ENCODE results near the gene KBTBD13.
A peak's percentile ranks its signal among the peaks of the same experiment; 100 is the strongest.
"Not testable (repeated sequence)": the region's sequence is repeated elsewhere in the genome, so short reads cannot be mapped to it uniquely, and the experiment has no call there.

KBTBD13 gene

DNA sequence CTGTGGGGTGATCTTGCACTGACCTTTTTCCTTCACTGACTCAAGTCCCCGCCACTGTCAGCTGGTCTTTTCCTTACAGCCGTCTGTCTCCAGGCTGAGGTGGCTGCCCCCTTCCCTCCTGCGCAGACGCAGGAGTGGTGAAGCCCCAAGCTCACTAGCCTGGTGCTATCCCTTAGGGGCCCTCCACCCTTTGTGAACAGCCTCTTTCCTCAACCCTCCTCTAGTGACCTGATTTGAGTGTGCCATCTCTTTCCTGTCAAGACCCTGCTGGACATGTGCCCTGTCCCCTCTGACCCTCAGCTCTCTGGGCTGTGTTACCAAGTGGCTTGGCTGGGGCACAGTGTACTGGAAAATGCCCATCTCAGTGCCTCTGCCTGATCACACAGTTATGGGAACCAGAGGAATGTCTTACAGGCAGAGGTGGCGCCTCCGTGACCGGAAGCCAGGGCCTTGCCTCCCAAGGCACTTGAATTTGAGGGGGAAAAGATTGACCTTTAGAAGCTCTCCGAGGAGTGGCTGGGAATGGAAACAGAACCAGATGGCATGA, 8.7 kb downstream of the KBTBD13 start:
- H3K4me3 ChIP-seq (ENCODE audit: low read length): no peak overlapping the region
- H3K4me1 ChIP-seq (ENCODE audit: control insufficient read depth, insufficient read depth, low read length): peaks cover 29% of the 10 kb centered on the region
- H3K9ac ChIP-seq (ENCODE audit: low read length): no peak overlapping the region
- H3K36me3 ChIP-seq (ENCODE audit: control insufficient read depth, insufficient read depth, low read length, severe bottlenecking): no peaks in the 10 kb centered on the region
- no peaks in the 10 kb centered on the region for H3K9me3 ChIP-seq (ENCODE audit: control insufficient read depth, low read length)
- no peak for DNase-seq (ENCODE audit: low read depth)
- H3K27me3 ChIP-seq (replicated peaks; ENCODE audit: control insufficient read depth, insufficient read depth, low read length): peaks cover 38% of the 10 kb centered on the region

GRCh38 chr15:65085990-65086679, 9.6 kb downstream of the KBTBD13 start:
- Histone ChIP-seq H3K9ac (ENCODE audit: low read length) (no peak overlapping the region), H3K36me3 (ENCODE audit: control insufficient read depth, insufficient read depth, low read length, severe bottlenecking) (no peaks in the 10 kb centered on the region), H3K27me3 (replicated peaks; ENCODE audit: control insufficient read depth, insufficient read depth, low read length) (peaks cover 33% of the 10 kb centered on the region), H3K4me1 (ENCODE audit: control insufficient read depth, insufficient read depth, low read length) (peaks cover 29% of the 10 kb centered on the region), H3K4me3 (ENCODE audit: low read length) (no peak overlapping the region), H3K9me3 (ENCODE audit: control insufficient read depth, low read length) (no peaks in the 10 kb centered on the region)
- DNase-seq (ENCODE audit: low read depth): peak; percentile 32

DNA sequence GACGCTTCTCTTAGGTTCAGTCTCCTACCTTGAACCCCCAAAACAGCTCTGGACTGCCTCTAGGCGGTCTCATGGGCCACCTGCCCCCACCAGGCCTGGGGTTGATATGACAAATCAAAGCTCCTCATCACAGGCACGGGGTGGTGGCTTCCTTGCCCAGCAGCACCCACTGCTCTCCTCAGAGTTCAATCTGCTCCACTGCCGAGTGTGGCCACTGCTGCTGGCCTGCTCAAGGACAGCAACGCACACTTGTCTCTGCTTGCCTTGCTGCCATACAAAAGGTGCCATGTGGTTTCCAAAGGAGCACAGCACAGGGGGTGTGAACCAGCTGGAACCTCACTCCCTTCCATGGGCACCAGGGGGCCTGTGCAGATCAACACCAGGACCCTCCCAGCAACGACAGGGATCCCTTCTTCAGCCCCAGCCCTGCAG, 10.2 kb downstream of the KBTBD13 start:
- Histone ChIP-seq H3K36me3 (ENCODE audit: control insufficient read depth, insufficient read depth, low read length, severe bottlenecking) (no peaks in the 10 kb centered on the region), H3K4me1 (ENCODE audit: control insufficient read depth, insufficient read depth, low read length) (peaks cover 33% of the 10 kb centered on the region), H3K27me3 (replicated peaks; ENCODE audit: control insufficient read depth, insufficient read depth, low read length) (peaks cover 33% of the 10 kb centered on the region), H3K9me3 (ENCODE audit: control insufficient read depth, low read length) (no peaks in the 10 kb centered on the region), H3K4me3 (ENCODE audit: low read length) (no peak overlapping the region), H3K9ac (ENCODE audit: low read length) (no peak overlapping the region)
- no peak for DNase-seq (ENCODE audit: low read depth)

DNA sequence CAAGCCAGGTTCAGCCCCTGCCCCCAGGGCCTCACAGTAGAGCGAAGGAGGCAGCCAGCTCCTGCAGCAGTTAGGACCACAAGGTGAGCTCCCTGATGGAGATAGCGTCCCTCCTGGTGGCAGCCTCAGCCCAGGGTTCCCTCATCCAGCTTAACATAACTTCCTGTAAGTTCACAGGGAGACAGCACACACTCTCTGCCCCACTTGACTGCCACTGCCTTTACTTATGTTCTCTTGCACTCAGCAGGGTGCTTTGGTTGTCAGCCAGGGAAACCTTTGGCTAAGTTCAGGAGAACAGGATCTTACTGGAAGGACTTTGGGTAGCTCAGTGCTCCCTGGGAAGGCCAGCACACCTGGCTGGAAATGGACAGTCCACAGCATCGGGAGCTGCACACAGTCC, 10.9 kb downstream of the KBTBD13 start:
- no peaks in the 10 kb centered on the region for H3K36me3 ChIP-seq (ENCODE audit: control insufficient read depth, insufficient read depth, low read length, severe bottlenecking)
- no peaks in the 10 kb centered on the region for H3K9me3 ChIP-seq (ENCODE audit: control insufficient read depth, low read length)
- H3K27me3 ChIP-seq (replicated peaks; ENCODE audit: control insufficient read depth, insufficient read depth, low read length): peaks cover 33% of the 10 kb centered on the region
- peaks cover 40% of the 10 kb centered on the region for H3K4me1 ChIP-seq (ENCODE audit: control insufficient read depth, insufficient read depth, low read length)
- no peak for DNase-seq (ENCODE audit: low read depth)
- H3K4me3 ChIP-seq (ENCODE audit: low read length): no peak overlapping the region
- no peak overlapping the region for H3K9ac ChIP-seq (ENCODE audit: low read length)

DNA sequence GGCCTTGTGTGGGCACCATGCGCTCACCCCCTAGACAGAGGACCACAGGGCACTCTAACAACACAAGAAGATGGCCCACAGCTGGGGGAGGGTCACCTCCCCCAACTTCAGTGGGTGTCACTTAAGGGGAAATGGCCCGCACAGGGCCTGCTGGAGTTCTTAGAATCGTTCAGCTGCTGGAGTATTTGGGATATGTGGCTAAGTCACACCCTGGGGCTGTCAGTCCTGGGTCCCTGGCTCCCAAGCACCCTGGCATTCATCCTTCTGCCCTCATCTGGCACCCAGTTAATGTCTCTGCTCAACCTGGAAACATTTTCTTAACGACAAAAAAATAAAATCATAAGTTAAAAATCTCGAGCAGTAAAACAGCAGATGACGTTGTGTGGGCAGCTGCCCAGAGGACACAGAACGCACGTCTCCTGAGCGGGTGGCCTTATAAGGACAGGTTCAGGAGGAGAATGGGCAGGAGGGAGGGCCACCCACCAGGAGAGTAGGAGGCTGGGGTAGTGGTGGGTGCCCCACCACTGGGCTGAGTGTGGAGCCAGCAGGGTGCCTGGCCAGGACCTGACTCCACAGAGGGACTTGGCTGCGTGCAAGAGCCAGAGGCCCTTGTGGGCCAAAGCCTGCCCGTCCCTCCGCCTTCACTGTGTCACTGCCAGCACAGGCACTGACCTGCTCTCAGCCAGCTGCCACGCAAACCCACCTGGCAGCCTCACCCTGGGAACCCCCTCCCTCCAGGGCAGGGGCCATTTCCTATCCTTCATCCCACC, 11.5 kb downstream of the KBTBD13 start:
- Histone ChIP-seq H3K4me3 (ENCODE audit: low read length) (no peak overlapping the region), H3K36me3 (ENCODE audit: control insufficient read depth, insufficient read depth, low read length, severe bottlenecking) (no peaks in the 10 kb centered on the region), H3K9me3 (ENCODE audit: control insufficient read depth, low read length) (no peaks in the 10 kb centered on the region), H3K4me1 (ENCODE audit: control insufficient read depth, insufficient read depth, low read length) (peaks cover 43% of the 10 kb centered on the region), H3K27me3 (replicated peaks; ENCODE audit: control insufficient read depth, insufficient read depth, low read length) (peaks cover 29% of the 10 kb centered on the region), H3K9ac (ENCODE audit: low read length) (no peak overlapping the region)
- DNase-seq (ENCODE audit: low read depth): no peak

- Histone ChIP-seq H3K27me3 (replicated peaks; ENCODE audit: control insufficient read depth, insufficient read depth, low read length) (peaks cover 24% of the 10 kb centered on the region), H3K4me1 (ENCODE audit: control insufficient read depth, insufficient read depth, low read length) (peaks cover 43% of the 10 kb centered on the region), H3K4me3 (ENCODE audit: low read length) (no peak overlapping the region), H3K36me3 (ENCODE audit: control insufficient read depth, insufficient read depth, low read length, severe bottlenecking) (no peaks in the 10 kb centered on the region), H3K9ac (ENCODE audit: low read length) (no peak overlapping the region), H3K9me3 (ENCODE audit: control insufficient read depth, low read length) (no peaks in the 10 kb centered on the region)
- DNase-seq (ENCODE audit: low read depth): no peak
These were observed 12.1 kb downstream of the KBTBD13 start for GRCh38 chr15:65088643-65089021.

DNA sequence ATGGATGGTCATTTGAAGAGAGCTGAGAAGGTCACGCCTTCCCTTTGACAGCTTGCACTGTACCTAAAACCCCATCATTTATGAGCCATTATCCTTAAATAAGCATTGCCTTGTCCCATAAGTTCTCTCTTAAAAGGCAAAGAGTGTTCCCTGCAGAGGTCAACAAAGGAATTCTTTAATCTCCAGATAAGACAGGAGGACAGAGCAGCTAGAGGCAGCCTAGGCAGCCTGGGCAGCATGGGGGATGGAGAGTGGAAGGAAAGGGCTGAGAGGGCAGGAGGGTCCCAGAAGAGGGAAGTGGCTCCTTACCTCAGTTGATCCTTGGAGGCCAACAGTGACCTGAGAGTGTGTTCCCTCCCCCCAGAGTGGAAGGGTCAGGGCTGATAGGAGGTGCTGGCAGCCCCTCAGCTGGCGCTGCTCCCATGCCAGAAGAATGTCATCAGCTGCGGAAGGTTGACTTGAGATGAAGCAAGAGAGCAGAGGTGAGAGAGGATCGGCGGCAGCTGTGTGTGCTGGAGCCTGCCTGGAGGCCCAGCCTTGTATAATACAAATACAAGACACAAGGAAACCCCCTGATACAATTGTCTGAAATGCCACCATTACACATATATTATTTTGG, 12.8 kb downstream of the KBTBD13 start:
- no peak for DNase-seq (ENCODE audit: low read depth)
- Histone ChIP-seq H3K9me3 (ENCODE audit: control insufficient read depth, low read length) (no peaks in the 10 kb centered on the region), H3K9ac (ENCODE audit: low read length) (no peak overlapping the region), H3K4me1 (ENCODE audit: control insufficient read depth, insufficient read depth, low read length) (peaks cover 43% of the 10 kb centered on the region), H3K27me3 (replicated peaks; ENCODE audit: control insufficient read depth, insufficient read depth, low read length) (peaks cover 21% of the 10 kb centered on the region), H3K4me3 (ENCODE audit: low read length) (no peak overlapping the region), H3K36me3 (ENCODE audit: control insufficient read depth, insufficient read depth, low read length, severe bottlenecking) (no peaks in the 10 kb centered on the region)

- Histone ChIP-seq H3K36me3 (ENCODE audit: control insufficient read depth, insufficient read depth, low read length, severe bottlenecking) (peaks cover 3% of the 10 kb centered on the region), H3K4me3 (ENCODE audit: low read length) (no peak overlapping the region), H3K9me3 (ENCODE audit: control insufficient read depth, low read length) (no peaks in the 10 kb centered on the region), H3K4me1 (ENCODE audit: control insufficient read depth, insufficient read depth, low read length) (peaks cover 34% of the 10 kb centered on the region), H3K27me3 (replicated peaks; ENCODE audit: control insufficient read depth, insufficient read depth, low read length) (peaks cover under 1% of the 10 kb centered on the region), H3K9ac (ENCODE audit: low read length) (peak overlapping the region; percentile 0)
- DNase-seq (ENCODE audit: low read depth): no peak
These were observed 15.6 kb downstream of the KBTBD13 start for GRCh38 chr15:65091946-65092770.

GRCh38 chr15:65092911-65093792, 16.6 kb downstream of the KBTBD13 start:
- no peak for DNase-seq (ENCODE audit: low read depth)
- Histone ChIP-seq H3K36me3 (ENCODE audit: control insufficient read depth, insufficient read depth, low read length, severe bottlenecking) (peaks cover 13% of the 10 kb centered on the region), H3K4me3 (ENCODE audit: low read length) (no peak overlapping the region), H3K9me3 (ENCODE audit: control insufficient read depth, low read length) (no peaks in the 10 kb centered on the region), H3K9ac (ENCODE audit: low read length) (no peak overlapping the region), H3K27me3 (replicated peaks; ENCODE audit: control insufficient read depth, insufficient read depth, low read length) (no peaks in the 10 kb centered on the region), H3K4me1 (ENCODE audit: control insufficient read depth, insufficient read depth, low read length) (peaks cover 34% of the 10 kb centered on the region)

DNA sequence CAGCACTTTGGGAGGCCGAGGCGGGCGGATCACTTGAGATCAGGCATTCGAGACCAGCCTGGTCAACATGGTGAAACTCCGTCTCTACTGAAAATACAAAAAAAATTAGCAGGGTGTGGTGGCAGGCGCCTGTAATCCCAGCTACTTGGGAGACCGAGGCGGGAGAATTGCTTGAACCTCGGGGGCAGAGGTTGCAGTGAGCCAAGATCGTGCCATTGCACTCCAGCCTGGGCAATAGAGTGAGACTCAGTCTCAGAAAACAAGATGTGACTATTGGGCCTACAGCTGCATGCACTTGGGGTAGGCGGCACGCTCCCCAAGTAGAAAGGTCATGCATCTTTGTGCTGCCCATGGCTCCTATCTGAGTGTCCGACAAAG, 17.2 kb downstream of the KBTBD13 start:
- H3K36me3 ChIP-seq (ENCODE audit: control insufficient read depth, insufficient read depth, low read length, severe bottlenecking): peaks cover 19% of the 10 kb centered on the region
- H3K4me1 ChIP-seq (ENCODE audit: control insufficient read depth, insufficient read depth, low read length): peaks cover 30% of the 10 kb centered on the region
- not testable (repeated sequence) for DNase-seq (ENCODE audit: low read depth); H3K27me3 ChIP-seq (replicated peaks; ENCODE audit: control insufficient read depth, insufficient read depth, low read length); H3K9me3 ChIP-seq (ENCODE audit: control insufficient read depth, low read length); H3K4me3 ChIP-seq (ENCODE audit: low read length); H3K9ac ChIP-seq (ENCODE audit: low read length)
